NK-92 treated with Interleukin-12 subunit alpha and Interleukin-12 subunit beta, amount 100 ng/mL, for 24 hours (cell line): ENCODE measurements around the gene APH1A.
"Not testable (repeated sequence)": the region's sequence is repeated elsewhere in the genome, so short reads cannot be mapped to it uniquely, and the experiment has no call there.

Source experiments
- DNase-seq: peaks from one replicate; lab custom pipeline; 2025; lab: John Stamatoyannopoulos, UW

APH1A gene

DNA sequence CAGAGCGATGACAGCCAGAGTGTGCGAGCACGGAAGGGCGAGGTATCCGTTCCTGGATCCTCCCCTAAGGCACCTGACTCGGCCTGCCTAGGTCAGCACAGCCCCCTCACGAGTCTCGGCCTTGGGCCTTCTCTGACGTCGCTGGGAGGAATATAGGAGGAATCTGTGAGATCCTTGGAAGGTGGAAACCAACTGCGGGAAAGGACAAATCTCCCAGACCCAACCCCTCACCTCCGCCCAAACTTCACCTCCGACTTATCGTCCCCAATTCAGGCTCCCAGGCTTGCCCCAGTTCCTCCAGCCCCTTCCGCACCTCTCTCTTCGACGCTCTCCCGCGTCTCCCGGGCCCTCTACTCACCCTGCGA is 494 bp downstream of the APH1A start:
- no peak for DNase-seq

DNA sequence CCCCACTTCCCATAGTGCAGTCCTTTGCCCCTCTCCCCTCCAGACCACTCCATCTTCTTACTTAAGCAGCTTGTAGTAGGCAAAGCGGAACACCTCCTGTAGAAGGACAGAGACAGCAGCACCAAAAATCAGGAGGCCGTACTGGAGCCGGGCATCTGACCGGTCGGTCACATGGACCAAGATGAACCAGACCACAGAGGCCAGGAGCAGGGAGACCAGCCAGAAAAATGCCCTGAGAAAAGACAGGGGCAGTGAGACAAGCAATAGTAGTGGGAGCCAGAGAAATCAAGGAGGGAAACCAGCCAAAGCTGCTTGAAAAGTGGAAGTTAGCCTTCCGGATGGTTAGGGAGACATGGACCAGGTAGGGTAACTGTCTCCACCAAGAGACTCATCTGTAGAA is 920 bp downstream of the APH1A start:
- DNase-seq = no peak

DNA sequence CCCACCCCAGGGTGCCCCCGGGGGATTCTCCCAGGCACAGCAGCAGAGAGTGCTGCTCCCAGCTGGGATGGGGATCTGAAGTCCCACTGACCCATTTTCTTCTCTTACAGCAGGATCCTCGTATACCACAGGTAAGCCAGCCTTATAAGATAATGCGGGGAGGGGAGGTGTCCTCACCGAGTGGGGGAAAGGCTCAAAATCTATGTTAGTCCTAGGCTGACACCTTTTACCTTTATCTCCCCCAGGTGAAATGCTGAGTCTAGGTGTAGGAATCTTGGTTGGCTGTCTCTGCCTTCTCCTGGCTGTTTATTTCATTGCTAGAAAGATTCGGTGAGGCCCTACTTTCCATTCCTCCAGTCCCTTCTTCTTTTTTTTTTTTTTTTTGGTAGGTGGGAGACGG is 5.3 kb downstream of the APH1A start:
- no peak for DNase-seq

DNA sequence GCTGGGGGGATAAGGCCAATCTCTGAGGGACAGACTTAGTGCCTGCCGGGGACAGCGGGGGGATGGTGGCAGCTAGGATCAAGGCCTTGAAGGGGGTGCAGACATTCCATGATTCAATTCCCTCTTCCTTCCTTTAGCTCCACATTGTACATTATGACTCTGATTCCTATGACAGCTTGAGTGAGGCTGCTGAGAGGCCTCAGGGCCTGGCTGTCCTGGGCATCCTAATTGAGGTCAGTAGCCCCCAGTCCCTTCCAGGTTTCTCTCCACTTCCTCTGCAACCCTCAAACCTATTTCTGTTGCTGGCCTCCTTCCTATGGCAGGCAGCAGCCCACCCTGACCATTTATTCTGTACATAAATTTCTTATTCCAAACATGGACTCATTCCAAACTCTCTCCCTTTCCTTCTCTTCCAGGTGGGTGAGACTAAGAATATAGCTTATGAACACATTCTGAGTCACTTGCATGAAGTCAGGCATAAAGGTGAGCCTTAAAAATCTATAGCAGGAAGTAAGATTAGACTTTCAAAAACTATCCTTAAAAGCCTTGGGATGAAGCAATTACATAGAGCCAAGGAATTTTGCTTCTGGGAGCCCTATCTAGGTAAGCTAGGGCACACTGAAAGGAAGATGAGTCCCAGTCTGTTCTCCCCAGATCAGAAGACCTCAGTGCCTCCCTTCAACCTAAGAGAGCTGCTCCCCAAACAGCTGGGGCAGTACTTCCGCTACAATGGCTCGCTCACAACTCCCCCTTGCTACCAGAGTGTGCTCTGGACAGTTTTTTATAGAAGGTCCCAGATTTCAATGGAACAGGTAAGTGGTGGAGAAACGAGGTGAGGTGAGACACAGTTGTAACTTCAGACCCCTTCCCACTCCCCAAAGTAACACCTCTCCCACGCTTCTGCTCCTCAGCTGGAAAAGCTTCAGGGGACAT is 6.2 kb downstream of the APH1A start:
- no peak for DNase-seq

DNA sequence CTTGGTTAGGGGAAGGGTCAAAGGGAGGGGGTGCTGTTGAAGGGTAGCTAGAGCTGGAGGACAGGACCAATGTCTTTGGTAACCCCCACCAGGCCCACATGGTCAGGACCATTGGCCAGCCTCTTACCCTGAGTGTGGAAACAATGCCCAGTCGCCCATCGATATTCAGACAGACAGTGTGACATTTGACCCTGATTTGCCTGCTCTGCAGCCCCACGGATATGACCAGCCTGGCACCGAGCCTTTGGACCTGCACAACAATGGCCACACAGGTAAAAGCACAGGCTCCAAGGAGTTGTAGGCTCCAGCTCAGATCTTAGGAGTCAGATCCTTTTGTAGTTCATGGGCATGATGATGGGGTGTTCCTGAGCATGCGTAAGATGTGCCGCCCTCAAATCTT is 7.4 kb downstream of the APH1A start:
- no peak for DNase-seq

DNA sequence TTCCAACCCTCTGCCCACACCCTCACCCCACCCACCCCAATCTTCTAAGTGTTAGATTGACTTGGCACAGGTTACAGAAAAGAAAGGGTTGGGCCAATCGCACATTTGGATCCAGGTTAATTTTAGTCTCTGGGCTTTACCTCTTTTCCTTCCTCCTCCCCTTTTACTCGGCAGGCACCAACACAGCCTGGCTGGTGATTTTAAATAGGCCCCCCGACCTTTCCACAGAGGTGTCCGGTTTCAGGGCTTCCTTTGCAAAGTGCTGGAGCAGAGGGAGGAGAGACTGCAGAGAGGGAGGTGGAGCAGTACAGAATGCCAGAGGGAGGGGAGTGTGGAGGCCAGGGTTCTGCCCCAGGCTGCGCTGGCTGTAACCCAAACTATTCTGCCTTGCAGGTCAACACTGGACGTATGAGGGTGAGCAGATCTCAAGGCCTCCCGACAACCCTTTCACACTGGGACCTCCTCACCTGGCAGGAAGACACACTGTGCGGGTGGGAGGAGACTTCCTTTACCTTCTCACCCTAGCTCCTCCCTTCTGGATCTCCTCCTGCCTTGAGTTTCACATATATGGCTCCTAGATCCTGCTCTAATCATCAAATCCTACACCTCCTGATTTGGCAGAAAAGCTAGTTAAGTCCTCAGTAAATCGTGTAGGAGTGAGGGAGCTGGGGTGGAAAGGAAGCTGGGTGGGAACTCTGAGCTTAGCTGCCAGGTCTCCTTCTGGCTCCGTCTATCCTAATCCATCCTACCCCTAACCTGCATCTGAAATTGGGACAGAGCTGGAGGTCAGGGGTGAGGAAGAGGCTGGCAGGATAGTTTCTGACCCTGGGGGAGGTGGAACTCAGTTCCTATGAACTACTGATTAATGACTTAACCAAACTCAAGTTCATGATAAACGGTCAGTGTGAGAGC is 8.8 kb downstream of the APH1A start:
- no peak for DNase-seq

DNA sequence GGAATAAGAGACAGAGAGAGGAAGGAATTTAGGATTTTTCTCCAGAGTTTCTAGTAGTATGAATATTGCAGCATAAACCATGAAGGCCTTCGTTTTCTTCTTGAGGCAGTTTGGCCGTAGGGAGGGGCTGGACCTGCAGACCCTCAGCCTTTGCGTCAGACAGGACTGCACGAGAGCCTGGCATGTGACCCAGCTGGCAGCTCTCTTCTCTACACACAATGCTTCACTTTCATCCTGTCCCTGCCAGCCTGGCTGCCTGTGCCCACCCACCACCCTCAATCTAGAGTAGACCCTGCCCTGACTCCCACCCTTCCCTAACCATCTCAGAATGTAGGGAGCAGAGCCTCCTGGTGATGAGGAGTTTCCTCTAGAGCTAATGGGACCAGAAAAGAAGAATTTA is 9.6 kb downstream of the APH1A start:
- DNase-seq = no peak

DNA sequence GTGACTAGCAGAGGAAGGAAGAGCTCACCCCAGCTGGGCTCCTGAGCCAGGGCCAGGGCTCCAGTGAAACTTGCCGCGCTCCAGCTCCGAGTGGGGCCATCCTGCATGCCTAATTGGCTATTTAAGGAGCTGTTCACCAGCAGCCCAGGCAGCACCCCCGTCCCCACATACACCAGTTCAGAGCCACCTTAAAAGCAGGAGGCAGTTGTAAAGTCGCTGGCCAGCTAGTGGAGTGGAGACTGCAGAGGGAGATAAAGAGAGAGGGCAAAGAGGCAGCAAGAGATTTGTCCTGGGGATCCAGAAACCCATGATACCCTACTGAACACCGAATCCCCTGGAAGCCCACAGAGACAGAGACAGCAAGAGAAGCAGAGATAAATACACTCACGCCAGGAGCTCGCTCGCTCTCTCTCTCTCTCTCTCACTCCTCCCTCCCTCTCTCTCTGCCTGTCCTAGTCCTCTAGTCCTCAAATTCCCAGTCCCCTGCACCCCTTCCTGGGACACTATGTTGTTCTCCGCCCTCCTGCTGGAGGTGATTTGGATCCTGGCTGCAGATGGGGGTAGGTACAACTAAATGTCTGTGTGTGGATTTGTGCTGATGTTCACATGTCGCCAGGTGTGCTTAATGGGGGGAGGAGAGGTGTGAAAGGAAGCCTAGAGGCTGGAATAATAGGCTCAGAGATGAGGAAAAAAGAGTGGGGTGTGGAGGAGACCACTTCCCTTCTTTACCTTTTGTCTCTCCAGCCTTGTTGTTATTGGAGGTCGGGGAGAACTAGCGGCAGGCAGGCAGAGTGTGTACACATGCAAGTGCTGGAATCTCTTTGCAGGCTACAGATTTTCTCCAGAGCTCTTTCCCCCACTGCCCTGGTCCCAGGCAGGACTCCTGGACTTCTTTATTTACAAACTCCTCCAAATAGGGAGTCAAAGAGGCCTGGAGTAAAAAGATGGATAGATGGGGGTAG is 10.9 kb downstream of the APH1A start, which contains the start of gene CA14:
CA14 (plus strand) TSS at position 151 of the 962 bp plus-strand sequence; CDS start at position 506, 355 bp downstream.
- DNase-seq = no peak

DNA sequence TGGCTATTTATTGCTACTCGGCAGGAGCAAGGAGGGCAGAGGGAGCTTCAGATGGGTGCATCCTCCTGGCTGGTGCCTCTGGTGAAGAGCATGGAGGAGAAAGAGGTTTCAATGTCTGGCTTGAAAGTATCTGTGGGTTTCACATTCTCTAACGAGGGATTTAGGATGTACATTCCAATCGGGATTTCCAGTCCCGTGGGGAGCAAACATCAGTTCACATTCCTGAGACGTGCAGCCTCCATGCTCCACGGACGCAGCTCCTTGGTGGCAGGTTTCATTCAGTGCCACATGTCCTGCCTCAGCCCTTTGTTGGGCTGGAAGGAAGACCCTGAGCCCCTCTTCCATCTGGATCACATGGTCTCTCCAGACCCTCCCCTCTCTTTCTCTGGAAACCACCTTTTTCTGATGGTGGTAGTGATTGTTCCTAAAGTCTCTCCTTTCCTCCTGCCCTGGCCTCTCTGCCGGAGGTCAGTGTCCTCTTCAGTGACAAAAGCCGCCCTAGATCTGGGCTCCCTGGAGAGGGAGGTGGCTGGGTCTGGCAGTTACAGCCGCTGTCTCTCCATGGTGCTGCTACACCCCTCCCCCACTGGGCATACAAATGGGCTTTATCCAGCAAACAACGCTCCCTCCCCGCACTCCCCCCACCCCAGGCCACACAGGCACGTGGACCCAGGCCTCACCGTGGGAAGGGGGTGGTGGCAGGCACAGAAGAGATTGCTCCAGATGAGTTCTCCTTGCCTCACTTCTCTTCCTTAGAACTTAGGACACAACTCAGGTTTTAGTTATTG is 12.1 kb downstream of the APH1A start:
- no peak for DNase-seq

DNA sequence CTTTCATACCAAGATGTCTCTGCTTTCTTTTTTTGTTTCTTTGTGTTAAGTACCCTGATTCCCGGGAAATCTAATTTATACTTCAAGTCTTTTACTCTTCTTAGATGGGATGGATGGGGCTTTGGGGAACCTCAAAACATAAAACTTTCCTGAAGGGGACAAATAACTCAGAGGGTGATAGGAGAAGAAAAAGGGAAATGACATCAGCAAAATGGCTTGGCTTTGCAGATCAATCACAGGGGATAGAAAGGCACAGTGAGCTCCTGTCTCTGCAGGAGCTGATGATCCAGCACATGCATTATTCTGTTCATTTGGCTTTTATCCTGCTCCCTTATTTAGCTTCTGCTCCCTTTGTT is 12.6 kb downstream of the APH1A start:
- no peak for DNase-seq

DNA sequence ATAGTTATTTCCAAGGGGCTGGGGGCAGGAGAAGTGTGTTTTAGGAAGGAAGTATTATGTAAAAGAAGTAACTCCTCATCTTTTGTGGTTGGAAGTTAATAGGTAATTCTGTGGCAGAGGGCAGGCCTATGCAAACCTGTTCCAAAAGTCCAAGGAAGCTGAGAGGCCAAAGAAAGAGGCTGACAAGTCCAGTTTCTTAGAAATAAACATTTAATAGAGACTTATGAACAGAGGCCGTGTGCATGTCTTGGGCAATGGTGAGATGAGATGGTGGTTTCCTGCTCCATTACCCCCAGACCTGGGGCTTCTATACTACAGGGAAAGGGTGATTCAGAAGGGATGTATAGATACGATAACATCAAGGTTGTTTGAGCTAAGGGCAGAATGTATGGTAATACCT is 18.9 kb downstream of the APH1A start:
- DNase-seq = no peak

DNA sequence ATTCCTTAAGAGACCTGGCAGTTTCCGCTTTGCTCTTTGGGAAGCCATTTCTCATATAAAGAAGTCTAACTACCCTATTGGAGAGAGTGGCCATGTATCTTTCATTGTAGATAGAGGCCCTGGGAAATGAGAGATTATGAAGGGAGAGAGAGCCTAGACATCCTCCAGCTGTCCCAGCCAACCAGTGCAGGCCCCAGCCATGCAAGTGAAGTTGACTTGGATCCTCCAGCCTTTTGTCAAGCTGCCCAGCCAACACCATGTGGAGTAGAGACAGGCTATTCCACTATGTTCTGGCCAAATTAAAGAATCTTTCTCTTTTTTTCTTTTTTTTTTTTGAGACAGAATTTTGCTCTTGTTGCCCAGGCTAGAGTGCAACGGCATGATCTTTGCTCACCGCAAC is 25.8 kb downstream of the APH1A start:
- DNase-seq = no peak

DNA sequence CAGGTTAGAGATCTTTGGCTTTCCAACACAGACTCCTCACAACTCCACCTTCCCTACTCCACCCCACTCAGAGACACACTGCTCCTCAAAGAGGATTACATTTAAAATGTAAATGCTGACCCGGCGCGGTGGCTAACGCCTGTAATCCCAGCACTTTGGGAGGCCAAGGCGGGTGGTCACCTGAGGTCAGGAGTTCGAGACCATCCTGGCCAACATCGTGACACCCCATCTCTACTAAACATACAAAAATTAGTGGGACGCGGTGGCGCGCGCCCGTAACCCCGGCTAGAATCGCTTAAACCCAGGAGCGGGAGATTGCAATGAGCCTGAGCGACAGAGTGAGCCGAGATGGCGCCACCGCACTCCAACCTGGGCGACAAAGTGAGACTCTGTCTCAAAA is 31.1 kb downstream of the APH1A start:
- DNase-seq = no peak

DNA sequence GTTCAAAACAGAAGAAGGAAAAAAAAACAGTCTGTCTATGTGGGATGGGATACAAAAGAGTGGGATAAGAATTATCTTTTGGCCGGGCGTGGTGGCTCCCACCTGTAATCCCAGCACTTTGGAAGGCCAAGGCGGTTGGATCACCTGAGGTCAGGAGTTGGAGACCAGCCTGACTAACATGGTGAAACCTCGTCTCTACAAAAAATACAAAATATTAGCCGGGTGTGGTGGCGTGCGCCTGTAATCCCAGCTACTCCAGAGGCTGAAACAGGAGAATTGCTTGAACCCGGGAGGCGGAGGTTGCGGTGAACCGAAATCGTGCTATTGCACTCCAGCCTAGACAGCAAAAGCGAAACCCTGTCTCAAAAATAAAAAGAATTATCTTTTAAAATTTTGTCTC is 31.6 kb downstream of the APH1A start:
- not testable (repeated sequence) for DNase-seq

DNA sequence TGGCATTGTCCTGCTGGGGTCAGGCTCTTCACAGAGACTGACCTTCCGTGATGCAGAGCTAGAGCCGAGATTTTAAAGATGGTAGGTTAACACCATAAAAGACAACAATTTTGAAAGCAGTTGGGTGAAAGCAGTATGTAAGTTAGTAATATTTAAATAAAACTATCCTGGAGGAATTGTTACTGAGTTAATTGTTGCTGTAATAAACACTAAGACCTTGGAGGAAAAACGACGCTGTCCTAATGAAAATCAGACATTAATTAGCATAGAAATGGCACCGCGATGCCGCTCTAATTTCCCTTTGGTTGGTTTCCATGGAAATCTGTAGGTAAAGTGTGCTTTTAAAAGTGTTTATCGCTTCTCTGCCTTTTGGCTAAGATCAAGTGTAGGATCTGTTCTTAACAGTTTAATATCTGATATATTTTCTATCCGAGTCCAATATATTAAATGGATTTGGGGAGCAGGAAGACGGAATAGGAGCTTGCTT is 32.2 kb downstream of the APH1A start:
- DNase-seq = no peak

DNA sequence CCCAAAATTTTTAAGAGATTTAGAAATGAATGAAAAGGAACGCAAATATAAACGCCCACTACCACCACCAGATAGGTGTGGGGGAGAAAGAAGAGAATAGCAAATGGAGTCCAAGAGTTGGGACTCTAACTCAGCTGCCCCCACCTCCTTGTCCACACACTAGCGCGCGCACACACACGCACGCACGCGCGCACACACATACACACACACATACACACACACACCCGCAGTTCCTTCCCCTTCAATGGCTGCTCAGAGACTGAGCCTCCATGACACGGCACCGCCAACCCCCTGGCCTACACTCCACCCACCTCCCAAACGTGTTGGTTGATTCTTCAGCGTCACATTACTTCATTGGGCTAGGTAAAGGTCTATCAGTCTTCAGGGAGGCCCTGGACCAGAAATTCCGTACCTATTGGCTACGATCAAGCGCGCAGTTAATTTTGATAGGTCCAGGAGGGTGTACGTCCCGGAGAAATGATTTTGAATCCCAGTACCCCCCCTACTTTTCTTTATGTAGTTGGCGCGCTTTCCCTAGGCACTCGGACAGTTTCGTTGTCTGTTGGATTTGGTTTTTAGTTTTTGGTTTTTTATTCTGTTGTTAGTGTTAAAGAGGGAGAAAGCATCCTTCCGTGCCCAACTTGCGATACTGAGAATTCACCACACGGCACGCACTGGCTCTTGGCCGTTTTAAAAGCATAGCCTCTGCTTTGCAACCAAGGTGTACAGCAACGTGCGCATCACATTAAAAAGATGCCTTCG is 32.8 kb downstream of the APH1A start, which contains the start of gene ANP32E:
ANP32E (minus strand) TSS at position 261 of the 762 bp plus-strand sequence. CDS start 326 bp downstream, outside the sequence.
- DNase-seq = peak; percentile 88

DNA sequence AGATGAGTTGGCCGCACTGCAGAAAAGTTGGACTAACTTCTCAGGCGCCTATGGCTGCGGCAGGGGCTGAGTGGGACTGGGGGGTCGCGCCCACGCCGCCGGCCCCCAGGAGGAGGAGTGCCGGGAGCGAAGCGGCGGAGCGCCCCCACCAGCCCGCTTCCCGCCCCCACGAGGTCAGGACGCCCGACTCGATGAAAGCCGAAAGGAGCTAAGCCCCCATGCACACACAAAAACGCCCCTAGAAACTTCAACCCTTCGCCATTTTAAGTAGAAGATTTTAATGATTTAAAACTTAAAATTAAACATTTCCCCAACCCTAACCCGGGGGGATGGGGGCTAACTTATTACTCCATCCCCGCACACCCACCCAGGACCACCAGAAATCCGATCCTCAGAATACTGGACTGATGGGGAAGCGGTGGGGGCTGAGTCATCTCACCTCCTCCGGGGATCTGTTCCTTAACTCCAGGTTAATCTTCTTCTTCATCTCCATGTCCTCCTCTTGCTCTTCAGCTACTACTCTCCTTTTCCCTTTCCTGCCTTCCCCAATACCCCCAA is 33.4 kb downstream of the APH1A start:
- peak; percentile 44 for DNase-seq

DNA sequence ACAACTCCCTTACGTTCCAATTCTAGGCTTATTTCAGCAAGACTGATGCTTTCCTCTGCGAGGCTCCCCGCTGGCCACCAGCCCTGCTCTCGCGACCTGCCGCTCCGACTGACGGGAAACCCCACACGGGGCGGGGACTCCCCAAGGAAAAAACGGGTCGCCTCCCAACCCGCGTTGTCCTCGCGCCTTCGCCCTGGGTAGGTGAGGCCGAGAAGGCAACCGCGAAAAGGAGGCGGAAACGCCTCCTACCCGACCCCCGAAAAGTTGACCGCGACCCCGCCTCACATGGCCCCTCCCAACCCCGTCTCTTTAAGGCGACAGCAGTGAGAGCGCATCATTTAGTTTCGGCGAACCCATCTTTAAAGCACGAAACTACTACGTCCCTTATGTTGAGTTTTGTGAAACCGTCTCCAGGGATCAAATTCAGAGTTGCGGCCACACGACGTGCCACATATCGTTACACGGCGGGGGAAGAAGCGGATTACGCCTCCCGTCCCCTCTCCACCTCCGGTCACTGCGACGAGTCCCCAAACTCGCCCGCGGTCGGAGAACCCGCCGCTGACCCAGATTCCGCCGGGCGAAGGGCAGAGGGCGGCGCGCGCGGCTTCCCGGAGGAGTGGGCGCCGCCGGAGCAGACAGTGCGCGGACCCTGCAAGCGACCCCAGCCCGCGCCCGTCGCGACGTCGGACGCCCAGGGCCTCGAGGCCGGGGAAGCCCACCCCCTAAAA is 34.1 kb downstream of the APH1A start:
- peak; percentile 93 for DNase-seq

DNA sequence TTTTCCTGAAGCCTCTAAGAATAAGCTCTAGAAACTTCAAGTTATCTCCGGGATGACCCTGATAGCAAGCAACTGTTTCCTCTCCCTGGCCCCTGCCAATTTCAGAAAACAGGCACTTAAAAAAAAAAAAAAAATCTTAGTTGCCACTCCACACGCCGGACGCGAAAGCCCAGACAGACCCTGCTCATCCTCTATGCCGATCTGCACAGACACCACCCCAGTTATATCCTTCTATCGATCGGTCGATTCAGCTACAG is 34.6 kb downstream of the APH1A start:
- DNase-seq = no peak
